NK-92 (cell line): Measurements from ENCODE around the gene ADAMTS6.

Experiments used
- DNase-seq: peaks from one replicate; lab custom pipeline; 2025; ENCODE audit not compliant: unreplicated experiment; lab: John Stamatoyannopoulos, UW

The ADAMTS6 gene

DNA sequence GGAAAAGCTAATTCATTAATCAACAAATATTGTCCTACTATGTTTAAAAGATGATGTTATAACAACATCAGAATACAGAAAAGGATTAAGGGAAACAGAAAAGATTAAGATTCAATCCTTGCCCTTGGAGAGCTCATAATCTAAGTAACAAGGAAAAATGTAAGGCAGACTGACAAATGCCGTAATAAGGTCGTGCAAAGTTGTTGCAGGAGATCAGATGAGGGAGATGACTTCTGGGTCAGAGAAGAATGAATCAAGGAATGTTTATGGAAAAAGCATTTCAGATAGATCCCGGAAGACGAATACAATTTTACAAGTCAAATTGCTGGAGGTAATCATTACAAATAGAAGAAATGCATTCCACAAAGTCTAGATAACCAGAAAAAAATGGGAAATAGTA, 6.4 kb downstream of the ADAMTS6 start:
- no peak for DNase-seq

DNA sequence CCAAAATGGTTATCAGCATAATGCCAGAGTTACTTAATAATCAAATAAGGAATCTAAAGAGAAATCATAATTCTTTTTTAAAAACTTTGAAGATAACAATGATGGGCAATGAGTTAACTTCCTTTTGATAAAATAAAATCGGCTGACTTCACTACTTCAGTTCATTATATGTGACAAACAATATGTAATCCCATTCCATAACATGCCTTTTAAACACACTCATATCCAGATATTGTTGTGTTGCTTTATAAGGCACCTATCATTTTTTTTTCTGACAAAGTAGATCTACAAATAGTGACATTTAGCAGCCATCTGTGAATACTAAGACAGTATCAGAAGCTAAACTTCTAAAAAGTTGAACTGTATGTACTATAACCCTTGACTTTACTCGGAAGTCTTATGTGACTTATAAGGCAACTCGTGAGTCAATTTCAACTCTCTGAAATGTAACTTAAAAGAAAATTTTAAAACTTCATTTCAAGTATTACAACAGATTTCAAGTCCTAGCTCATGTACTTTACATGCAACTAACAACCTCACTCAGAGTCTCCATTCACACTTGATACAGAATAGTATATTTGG, 7.5 kb downstream of the ADAMTS6 start:
- DNase-seq, result no peak

DNA sequence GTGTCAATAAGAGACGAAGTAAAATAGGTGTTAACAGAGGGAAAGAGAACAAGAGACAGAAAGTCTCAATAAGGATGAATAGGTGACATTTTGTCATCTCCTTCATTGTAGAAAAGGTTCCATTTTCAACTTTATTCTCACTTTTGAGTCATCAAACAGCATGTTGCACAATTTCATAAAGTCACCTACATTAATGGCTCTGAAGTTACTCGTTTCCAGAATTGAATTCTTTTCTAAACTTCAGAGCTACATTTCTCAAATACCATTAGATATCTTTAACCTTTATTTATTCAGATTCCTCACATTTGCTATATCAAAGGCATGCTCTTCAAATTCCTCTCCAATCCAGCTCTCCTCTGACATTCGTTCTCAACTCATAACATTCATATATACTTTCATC, 13.1 kb downstream of the ADAMTS6 start:
- no peak for DNase-seq

DNA sequence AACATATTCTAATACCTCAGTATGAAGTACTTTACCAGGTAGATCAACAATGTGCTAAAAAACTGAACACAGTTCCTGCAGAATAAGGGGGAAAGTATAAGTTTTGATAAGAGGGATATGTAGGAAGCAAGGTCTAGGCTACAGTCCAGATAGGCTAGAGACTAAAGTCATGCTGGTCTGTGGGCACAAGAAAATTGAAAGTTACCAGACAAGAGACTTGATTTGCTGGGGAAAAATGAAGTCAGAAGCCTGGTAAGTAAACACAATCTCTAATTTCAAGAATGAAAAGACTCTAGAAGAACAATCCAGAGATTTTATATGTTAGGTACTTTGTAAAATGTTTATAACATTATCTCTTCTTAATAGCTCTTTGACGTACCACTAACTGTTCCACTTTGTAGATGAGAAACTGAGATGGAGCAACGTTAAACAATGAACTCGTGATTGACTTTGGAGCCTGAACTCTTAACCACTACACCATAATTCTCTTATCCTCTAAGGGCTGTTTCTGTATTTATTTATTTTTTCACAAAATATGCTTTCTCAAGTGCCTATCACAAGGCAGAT, 19.5 kb downstream of the ADAMTS6 start:
- no peak for DNase-seq

DNA sequence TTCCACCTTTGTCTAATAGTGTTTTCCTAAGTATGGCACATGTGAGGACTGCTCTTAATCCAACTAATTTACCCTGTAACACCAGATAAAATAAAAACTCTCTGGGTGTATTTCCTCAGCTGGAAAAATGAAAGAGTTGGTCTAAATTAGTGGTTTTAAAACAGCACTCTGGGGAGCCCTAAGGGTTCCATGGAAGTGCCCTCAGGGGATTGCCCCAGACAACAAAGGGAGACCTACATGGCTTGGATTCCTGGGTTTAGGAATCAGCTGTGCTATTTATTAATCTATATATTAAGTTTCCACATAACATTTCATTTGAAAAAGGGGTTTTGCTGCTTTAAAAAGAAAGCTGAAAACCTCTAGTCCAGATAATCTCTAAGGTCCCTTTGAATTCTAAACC, 20.2 kb downstream of the ADAMTS6 start:
- no peak for DNase-seq

DNA sequence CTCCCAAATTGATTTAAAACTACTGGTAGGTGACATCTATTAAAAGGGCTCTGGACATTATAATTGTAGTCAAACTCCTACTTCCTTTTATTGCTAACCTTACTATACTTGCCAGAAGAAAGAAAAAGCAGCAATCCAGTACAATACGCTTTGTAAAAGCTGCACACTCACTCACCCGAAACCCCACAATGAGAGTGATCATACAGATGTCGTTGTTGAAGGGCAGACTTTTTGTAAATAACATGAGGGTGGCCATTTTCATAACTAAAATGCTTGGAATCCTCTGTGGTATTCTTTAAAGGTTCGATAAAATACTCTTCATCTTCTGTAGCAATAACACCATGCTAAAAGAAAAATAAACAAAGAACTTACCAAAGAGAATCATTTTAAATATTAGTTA, 21.7 kb downstream of the ADAMTS6 start:
- DNase-seq, result no peak

DNA sequence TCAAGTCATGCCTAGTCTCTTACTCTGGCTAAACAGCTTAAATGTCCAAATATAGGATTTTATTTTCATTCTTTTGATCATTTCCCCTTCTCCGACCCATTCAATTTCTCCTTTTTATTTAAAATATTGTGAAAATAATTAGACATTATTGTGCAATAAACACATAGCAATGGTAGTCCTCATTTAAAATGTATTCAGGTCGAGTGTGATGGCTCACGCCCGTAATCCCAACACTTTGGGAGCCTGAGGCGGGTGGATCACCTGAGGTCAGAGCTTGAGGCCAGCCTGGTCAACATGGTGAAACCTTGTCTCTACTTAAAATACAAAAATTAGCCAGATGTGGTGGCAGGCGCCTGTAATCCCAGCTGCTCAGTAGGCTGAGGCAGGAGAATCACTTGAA, 26.7 kb downstream of the ADAMTS6 start:
- no peak for DNase-seq

DNA sequence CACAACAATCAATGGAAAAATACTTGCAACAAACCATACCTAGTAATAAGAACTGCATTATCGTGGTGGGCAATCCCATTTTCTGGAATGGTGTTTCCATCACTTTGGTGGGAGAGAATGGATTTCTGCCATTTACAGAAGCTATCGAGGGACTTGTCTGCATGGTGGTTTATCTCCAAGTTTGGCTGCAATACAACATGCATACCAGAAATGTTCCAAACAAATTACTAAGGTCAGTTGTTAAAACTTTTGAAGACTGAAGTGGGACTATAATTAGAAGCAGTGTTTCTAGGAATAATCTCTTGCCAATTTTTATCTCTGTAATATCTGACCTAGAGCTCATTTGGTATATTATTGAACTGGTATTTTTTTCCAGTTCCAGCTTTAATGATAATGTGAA, 30.3 kb downstream of the ADAMTS6 start:
- DNase-seq, result no peak

DNA sequence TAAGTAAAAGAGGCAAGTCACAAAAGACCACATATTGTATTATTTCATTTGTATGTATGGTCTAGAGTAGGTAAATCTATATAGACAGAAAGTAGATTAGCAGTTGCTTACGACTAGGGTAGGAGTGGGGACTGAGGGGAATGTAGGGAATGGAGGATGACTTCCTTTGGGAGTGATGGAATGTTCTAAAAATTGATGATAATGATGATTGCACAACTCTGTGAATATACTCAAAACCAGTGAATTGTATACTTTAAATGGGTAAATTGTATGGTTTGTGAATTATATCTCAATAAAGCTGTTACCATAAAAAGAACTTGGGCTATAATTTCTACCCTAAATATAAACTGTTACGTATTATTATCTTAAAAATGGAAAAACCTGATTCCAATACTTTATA, 35.0 kb downstream of the ADAMTS6 start:
- no peak for DNase-seq

DNA sequence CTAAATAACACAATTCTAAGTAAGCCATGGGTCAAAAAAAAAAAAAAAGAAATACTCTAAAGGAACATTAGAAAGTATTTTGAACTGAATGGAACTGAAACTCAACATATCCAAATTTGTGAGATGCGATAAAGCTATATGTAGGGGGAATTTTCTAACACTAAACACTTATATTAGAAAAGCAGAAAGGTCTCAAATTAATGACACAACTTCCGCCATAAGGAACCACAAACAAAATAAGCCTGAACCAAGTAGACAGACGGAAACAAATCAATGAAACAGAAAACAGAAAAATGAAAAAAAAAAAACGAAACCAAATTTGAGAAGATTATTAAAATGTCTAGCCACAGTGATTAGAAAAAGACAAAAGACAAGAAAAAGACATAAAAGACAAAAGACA, 39.9 kb downstream of the ADAMTS6 start:
- DNase-seq, result no peak

DNA sequence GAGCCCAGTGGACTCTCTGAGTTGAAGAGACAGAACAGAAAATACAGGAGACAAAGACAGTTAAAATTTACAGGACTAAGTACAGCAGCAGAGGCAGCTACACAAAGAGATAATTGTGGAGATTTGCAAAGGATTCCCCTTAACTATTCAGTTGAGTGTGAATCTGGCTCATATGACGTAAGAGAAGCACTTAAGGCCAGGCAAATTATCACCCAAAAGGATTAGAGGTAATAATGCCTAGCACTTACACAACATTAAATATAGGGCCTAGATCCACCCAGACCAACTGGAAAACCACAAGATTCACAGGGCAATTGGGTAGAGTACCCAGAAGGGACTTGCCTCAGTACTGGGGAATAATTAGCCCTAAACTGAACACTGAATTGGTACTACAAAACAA, 41.3 kb downstream of the ADAMTS6 start:
- DNase-seq, result no peak

DNA sequence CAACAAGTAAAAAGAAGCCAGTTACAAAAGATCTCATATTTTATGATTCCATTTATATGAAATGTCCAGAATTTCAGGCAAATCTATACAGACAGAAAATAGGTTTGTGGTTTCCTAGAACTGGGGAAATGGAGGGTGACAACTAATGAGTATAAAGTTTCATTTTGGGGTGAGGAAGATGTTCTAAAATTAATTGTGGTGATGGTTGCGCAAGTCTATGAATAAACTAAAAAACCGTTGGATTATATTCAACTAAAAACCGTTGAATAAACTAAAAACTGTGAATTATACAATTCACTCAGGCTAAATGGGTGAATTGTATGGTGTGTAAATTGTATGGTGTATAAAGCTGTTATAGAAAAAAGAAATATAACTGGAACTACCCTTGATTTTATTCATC, 47.6 kb downstream of the ADAMTS6 start:
- no peak for DNase-seq

DNA sequence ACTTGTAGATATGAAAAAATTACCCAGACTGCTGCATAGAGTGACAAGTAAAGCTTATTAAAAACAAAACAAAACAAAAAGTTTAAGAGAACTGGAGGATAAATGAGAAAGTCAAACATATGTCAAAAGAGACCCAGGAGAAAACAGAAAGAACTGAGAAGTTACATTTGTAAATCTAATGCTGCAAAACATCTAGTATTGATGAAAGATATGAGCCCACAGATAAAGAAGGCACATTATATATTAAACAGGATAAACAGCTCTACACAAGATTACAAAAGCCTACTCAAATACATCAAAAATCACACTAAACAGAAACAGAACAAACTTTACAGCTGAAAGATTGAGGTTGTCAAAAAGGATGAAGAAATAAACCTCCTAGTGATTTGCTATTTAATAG, 55.1 kb downstream of the ADAMTS6 start:
- no peak for DNase-seq

DNA sequence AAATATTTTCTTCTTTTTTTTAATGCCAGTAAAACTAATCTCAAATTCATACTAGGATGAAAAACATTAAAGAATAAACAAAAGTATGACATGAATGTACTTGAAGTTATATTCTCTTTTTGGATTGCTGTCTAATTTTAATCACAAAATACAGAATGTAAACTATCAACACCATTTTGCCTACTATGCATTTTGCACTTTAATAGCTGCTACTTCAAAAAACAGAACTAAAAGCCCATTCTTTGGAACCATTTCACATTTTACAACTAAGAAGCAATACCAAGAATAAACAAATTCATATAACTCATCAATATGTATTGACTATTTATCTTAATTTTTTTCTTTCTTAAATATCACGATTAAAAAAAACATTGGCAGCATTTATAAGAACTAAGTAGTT, 58.1 kb downstream of the ADAMTS6 start:
- DNase-seq, result no peak

DNA sequence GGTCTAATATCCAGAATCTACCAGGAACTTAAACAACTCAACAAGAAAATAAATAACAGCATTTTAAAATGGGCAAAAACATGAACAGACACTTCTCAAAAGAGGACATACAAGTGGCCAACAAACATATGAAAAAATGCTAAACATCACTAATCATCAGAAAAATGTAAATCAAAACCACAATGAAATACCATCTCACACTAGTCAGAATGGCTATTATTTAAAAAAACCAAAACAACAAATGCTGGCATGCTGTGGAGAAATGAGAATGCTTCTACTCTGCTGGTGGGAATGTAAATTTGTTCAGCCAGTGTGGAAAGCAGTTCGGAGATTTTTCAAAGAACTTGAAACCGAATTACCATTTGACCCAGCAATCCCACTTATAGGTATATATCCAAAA, 63.1 kb downstream of the ADAMTS6 start:
- DNase-seq, result no peak

DNA sequence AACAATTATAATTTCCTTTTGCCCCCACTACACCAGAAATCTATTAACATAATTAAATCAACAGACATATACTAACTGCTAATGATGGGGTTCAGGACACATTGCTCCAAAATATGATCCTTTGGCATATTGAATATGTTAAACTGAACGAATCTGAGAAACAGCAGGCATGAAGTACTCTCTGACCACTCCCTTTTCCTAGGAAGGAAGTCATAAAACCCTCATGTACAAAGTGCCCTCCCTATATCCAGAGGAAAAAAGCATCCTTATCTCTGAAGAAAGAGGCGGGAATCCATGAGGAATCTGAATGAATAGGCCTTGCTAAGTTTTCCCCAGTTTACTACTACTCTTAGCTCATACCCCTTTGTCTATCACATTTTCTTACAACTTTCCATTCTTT, 67.9 kb downstream of the ADAMTS6 start:
- no peak for DNase-seq

DNA sequence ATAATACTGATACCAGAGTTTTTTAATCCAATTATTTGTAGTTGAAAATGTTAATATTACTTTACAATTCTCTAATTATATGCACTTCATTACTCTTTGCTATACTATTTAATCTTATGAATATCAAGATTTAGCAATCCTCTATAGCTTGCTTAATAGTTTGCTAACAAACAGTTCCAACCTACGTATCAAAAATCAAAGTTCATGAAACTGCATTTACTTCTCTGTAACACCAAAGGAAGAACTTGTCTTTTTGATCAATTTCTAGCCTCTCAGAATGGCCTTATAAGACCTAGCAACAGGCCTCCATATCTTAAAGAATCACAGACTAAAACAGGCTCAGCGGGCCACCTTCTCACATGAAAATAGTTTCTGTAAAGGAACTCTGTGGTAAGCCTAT, 68.9 kb downstream of the ADAMTS6 start:
- no peak for DNase-seq

DNA sequence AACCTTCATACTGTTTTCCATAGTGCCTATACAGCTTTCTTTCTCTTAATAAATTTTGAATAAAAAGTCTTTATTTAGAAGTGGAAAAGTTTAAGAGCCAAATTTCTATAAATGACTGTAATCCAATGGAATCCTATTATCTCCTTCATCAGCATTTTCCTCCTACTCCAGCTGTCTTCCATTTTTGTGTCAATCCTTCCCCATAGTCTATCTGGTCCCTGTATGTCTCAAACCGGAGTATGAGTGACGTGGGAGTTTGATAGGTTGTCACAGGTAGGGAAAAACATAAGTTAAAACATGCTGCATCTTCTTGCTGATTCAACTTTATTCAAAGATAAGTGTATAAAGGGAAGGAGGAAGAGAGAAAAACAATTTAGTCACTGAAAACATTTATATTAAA, 70.4 kb downstream of the ADAMTS6 start:
- DNase-seq, result no peak

DNA sequence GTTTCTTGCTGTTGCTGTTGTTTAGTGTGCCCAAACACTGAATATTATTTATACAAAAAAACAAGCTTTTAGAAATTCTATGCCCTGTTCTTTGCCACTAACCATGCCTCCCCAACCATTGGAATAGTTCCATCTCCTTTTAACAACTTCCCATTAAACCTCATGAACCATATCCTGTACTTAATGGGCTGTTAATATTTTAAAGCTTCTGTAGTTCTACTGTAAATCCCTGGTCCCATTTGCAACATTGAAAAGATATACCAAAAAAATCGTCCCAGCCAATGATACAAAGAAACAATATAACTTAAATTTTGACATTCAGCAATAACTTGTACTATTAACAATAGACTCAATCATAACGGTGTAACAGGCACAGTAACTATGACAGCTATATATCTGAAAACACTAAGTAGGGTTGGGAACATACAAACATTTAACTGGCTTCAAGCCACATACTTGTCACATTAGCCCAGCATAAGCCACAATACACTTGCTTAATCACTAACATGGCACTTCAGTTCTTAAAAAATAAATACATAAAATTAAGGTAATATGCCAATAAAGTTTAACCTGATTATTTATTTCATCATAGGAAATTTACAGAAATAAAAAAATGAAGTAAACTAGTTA, 86.1 kb downstream of the ADAMTS6 start:
- no peak for DNase-seq

DNA sequence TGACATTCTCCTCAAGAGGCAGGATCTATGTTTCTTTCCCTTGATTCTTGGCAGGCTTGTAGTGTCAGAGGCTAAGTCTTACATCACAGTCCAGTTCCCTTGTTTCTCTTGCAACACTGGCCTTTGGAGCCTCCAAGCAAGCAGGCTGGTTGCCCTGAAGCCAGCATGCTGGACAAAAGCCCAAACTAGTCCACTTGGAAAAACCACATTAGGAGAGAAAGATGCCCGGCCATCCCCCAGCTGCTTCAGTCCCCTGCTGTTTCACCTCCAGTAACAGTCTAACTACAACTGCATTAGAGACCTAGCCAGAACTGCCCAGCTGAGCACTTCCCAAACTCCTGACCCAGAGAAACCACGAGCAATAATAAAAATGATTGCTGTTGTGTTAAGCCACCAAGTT, 87.6 kb downstream of the ADAMTS6 start:
- no peak for DNase-seq

DNA sequence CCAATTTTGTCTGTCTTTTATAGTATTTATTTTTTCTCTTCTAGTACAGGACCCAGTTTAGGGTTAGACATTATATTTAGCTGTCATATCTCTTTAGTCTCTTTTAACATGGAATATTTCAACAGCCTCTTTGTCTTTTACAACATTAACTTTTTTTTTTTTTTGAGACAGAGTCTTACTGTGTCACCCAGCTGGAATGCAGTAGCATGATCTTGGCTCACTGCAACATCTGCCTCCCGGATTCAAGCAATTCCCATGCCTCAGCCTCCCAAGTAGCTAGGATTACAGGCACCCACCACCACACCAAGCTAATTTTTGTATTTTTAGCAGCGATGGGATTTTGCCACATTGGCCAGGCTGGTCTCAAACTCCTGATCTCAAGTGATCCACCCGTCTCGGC, 90.1 kb downstream of the ADAMTS6 start:
- DNase-seq, result no peak

DNA sequence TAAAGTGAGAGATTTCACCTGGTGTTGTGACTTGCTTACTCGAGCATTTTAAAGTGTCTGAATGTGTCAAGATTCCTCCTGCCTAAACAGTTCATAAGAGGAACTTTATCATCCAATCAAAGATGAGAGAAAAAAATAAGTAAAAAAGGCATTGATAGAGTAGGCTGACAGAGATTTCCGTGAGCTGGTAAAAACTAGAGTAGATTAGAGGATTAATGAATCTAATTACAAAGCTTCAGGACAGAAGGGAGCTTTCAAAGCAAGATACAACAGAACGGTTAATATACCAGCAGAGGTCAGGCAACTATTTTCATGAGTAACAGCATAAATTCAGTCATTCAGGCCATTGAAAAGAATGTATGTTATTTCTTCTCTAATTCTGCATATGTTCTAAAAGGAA, 91.5 kb downstream of the ADAMTS6 start:
- DNase-seq, result no peak

DNA sequence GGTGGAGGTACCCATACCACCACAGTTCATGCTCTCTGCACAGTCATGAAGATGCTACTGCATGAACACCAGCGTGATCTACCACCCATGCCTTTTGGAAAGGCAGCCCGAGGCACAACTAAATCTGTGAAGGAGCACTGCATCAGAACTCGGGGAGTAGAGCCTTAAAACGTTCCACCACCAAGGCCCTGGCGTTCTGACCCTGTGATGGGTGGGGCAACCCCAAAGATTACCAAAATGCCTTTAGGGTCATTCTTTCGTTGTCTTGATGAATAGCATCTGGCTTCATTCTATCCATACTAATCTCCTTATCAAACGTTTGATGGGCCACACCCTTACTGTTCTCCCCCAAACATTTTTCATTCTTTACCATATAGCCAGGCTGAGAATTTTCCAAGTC, 97.9 kb downstream of the ADAMTS6 start:
- no peak for DNase-seq
